ENCODE data around the gene MBNL1.

The MBNL1 gene

GRCh38 chr3:152283492-152284381 lies 15.0 kb downstream of the MBNL1 start:
- no peak for DNase-seq (ENCODE audit: low spot score)
- TF ChIP-seq, protein P1, sequence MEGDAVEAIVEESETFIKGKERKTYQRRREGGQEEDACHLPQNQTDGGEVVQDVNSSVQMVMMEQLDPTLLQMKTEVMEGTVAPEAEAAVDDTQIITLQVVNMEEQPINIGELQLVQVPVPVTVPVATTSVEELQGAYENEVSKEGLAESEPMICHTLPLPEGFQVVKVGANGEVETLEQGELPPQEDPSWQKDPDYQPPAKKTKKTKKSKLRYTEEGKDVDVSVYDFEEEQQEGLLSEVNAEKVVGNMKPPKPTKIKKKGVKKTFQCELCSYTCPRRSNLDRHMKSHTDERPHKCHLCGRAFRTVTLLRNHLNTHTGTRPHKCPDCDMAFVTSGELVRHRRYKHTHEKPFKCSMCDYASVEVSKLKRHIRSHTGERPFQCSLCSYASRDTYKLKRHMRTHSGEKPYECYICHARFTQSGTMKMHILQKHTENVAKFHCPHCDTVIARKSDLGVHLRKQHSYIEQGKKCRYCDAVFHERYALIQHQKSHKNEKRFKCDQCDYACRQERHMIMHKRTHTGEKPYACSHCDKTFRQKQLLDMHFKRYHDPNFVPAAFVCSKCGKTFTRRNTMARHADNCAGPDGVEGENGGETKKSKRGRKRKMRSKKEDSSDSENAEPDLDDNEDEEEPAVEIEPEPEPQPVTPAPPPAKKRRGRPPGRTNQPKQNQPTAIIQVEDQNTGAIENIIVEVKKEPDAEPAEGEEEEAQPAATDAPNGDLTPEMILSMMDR (IDR thresholded peaks at IDR 0.05; ENCODE audit: extremely low read depth, missing control alignments) = no peak

DNA sequence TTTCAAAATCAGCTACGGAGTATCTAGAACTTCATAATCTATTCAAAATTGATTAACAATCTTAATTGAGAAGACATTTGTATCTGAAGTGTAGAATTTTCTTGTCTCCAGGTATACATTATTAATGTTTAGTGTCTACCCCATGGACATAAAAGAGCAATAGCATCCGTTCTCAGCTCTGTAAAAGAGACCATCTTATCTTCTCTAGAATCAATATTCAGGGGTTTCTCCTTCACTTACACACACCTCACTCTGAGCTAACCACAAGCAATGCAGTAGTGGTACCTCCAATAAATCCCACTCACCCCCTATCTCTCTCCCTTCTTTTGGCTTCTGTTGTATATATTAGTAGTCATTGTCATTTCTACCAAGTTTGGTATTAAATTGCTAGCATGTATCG lies 16.2 kb downstream of the MBNL1 start:
- TF ChIP-seq, protein P1 (IDR thresholded peaks at IDR 0.05; ENCODE audit: extremely low read depth, missing control alignments) = no peak
- no peak for DNase-seq (ENCODE audit: low spot score)

GRCh38 chr3:152285509-152285908 lies 16.8 kb downstream of the MBNL1 start:
- no peak for DNase-seq (ENCODE audit: low spot score)
- TF ChIP-seq, protein P1 (IDR thresholded peaks at IDR 0.05; ENCODE audit: extremely low read depth, missing control alignments) = no peak

DNA sequence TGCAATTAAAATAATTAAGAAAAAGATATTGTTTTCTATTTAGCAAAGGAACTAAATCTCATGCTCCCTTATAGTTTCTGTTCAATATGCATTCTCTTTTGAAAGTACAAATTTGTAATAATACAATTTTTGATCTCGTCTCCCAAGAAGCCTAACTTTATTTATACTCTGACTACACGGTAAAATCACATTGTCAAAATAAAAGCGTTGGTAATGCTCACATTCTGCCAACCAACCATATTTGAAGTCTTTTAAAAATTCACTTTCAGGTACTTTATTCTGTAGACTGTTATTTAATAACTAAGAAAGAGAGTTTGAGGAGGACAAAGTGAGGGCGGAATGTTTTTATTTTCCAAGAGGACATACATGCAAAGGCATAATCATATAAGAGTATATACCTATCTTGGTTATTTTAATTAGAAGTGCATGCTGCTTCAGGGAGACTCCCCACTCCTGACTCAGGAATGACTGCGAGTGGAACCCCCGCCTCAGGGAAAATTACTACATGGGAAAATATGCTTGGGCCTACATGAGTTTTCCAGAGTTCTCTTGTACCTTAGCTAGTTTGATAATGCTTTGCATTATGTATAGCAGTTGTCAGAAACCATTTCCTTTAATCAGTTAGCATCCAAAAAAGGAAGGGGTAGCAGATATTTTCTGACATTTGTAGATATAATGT lies 19.3 kb downstream of the MBNL1 start:
- TF ChIP-seq, protein P1 (IDR thresholded peaks at IDR 0.05; ENCODE audit: extremely low read depth, missing control alignments) = no peak
- no peak for DNase-seq (ENCODE audit: low spot score)

DNA sequence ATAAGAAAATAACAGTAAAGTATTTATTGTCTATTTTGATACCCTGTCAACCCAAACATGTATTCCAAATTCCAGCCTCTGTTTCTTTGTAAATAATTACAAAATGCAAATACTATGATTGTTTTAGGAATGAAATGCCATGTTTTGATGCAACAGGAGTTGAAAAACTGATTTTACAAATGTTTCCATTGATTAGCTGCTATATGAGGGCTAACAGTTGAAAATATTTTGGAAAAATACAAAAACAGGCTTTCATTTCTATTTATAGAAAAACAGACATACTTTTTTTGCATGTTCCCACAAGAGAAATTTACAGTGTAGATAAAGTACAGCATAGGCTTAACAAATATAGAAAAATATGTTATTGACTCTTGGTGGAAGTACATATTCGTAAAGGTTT lies 20.0 kb downstream of the MBNL1 start:
- TF ChIP-seq, protein P1 (IDR thresholded peaks at IDR 0.05; ENCODE audit: extremely low read depth, missing control alignments) = no peak
- DNase-seq (ENCODE audit: low spot score) = no peak

DNA sequence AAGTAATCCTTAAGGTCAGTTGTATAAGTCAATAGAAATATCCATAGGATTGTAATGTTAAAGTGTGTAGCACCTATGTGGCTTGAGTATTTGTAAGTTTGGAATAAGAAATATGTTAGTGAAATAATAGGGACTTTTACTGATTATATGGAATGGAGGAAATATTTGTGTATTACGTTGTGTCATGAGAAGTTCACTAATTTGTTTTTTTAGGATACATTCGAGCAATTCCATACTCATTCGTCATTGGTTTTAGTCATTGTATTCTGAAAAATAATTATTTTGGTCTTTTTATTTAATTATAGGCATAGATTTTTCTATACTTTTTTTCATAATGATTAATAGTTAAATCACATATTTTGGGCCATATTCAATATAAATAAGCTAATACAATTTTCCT lies 21.0 kb downstream of the MBNL1 start:
- no peak for DNase-seq (ENCODE audit: low spot score)
- TF ChIP-seq, protein P1 (IDR thresholded peaks at IDR 0.05; ENCODE audit: extremely low read depth, missing control alignments) = no peak

- DNase-seq (ENCODE audit: low spot score) = no peak
- TF ChIP-seq, protein P1 (IDR thresholded peaks at IDR 0.05; ENCODE audit: extremely low read depth, missing control alignments) = no peak
Observed at GRCh38 chr3:152290374-152290773, 21.6 kb downstream of the MBNL1 start.
